Measurements from ENCODE around the gene ZNF692.

ZNF692 gene

DNA sequence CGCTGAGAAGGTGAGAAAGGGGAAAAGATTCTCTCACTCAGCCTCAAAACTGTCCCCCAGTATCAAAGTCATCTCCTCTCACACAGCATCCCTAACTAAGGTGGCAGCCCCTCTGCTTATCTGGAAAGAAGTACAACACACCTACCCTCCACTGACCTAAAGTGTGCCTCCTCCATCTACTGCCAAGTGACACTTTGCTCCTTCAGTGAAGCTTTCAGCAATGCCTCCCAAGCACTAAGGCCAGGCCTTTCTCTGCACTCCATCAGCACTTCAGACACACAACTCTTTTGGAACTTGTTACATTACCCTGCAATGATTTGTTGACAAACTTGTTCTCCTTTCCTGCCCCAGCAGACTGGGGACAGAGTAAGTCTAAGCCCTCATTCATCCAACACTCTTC is 34.6 kb downstream of the ZNF692 start:
- FAIRE-seq = no peak

DNA sequence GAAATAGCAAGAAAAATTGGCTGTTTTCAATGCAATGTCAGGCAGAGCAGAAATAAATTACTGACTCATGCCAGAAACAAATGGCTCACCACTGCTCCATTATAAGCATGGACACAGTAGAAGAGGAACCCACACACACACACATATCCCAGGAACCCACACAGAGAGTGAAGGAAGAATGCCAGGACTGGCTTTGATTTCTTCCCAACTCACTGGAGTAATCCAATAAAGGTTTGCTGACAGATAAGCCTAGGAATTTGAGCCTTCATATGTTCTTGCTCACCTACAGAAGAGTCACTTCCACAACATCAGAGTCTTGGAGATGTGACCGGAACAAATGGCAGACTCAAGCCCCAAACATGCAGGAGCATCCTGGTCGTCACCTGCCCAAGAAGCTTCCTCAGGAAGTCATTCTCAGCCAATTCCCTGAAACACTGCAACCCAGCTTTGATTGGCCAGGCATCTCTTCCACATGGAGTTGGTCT is 35.3 kb downstream of the ZNF692 start:
- FAIRE-seq = no peak

DNA sequence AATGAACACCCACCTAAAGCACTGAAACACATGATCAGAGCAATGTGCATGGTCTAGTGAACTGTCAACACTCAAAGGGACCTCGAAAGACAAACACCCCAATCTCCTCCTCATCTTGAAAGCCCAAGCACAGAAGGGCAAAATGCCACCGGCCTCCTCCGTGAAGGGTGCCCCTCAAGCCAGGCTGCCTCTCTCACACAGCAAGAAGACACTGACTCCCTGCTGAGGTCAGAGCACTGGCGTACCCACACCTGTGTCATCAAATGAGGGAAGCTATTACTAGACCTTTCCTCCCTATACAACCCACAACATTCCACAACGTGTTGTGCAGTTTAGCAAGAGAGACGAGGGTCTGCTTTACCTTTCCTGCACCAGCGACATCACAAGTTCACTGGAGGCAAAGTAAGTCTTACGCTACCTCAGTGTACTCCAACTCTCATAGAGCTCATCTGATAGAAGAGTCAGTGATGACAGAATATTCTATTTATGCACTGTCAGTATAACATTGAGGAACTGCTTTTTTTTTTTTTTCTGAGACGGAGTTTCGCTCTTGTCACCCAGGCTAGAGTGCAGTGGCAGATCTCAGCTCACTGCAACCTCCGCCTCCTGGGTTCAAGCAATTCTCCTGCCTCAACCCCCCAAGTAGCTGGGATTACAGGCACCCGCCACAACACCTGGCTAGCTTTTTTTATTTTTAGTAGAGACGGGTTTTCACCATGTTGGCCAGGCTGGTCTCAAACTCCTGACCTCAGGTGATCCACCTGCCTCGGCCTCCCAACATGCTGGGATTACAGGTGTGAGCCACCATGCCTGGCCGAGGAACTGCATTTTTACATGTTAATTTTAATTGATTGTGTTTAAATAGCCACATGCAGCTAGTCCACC is 36.5 kb downstream of the ZNF692 start:
- FAIRE-seq = no peak

DNA sequence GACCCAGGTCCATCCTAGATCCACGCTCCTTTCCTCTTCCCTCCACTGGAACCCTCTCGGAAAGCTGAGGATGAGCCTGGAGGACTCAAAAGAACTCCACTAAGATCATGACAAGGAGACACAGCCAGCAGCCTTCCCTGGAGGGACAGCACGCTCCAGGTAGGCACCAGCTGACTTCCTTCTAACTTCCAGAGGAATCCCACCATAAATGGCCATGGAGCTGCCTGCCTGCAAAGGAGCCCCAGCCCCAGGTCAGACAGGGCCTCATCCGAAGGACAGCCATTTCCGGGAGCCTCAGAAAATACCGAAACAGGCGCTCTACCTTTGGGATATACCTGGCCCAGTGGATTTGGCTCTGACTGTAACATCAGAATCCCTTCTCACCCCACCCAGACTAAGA is 37.2 kb downstream of the ZNF692 start:
- no peak for FAIRE-seq

DNA sequence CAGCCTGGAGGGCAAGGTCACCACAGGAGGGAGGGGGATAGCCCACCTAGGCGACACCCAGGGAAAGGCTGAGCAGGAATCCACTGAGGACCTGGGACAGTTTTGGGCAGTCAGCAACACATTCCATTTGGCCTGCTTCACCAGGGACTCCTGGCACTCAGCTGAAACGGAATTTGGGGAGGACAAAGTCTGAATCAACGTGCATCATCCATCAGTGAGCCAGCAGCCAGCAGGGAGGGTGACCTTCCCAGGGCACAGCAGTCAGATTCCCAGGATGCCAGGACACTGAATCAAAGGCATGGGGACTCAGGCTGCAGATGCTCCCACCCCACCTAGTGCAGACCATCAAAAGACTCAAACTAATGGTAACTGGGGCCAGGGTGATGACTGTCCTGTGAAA is 37.8 kb downstream of the ZNF692 start:
- no peak for FAIRE-seq

DNA sequence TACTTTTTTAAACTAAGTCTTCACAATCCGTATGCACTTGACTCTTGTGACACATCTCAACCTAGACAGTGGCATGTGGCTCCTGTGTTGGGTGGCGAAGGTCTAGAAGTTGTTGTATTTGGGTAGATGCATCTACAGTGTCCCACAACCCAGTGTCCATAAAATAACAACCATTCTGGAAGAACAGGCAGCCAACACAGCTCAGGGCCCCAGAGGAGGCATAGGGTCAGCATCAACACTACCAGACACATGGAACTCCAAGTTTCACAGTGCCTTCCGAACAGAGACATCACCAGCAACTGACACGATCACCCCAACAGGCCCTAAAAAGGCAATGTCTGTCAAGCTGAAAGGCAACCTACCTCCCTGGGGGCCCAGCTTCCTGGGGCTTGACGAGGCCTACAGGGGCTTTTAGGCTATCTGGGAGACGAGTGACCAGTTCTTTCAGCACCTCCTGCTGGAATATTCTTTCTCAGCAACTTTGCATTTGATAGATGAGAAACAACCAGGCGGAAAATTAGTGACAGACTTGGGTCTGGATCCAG is 38.8 kb downstream of the ZNF692 start:
- FAIRE-seq = no peak

DNA sequence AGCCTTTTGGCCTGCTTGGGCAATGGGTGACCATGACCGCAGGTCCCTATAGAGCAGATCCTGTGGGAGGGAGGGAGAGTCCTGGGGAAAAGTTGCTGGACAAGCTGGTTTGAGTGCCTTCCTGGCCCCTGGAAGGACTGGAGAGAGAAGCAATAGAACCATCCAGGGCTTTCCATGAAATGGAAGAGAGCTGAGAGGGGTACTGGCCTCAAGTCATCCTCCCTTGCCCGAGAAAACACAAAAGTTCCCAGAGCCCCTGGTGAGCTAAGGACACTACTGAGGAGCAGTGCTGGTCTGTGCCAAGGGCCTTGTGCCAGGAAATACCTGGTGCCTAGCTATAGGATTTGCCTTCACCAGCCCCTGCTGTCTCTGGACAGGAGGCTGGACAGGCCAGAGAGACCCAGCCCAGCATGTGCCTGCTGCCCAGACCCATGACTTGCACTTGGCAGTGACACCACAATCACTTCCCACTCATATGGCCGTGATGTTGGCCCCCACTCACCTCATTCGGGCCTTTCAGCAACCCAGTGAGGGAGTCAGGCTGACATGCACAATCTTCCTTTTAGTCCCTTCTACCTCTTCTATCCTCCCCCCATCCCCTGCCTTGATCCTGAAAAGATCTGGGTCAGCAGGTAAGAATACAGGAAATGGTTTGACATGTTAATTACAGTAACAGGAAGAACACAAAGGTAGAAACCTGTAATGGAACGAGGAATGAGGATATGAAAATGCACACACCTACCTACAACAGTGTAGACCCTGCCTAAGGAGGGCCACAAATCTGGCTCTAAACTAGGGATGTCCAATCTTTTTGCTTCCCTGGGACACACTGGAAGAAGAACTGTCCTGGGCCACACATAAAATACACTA is 40.1 kb downstream of the ZNF692 start:
- no peak for FAIRE-seq

DNA sequence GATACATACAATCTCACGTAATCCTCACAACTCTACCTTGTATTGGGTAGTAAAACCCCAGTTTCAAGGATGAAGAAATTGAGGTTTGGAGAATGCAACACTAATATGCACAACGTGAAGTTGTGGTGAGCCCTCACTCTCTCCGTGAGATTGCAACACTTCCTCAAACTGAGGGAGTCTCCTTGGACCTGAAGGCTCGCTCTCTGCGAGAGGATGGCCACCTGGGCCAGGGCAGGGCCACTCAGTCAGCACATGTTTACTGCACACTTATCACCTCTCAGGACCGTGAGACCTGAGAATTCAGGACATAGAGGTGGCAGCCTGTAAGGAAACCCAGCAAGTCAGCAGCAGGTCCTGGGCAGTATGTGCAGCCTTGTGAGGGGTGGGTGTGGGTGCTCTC is 41.8 kb downstream of the ZNF692 start:
- no peak for FAIRE-seq

DNA sequence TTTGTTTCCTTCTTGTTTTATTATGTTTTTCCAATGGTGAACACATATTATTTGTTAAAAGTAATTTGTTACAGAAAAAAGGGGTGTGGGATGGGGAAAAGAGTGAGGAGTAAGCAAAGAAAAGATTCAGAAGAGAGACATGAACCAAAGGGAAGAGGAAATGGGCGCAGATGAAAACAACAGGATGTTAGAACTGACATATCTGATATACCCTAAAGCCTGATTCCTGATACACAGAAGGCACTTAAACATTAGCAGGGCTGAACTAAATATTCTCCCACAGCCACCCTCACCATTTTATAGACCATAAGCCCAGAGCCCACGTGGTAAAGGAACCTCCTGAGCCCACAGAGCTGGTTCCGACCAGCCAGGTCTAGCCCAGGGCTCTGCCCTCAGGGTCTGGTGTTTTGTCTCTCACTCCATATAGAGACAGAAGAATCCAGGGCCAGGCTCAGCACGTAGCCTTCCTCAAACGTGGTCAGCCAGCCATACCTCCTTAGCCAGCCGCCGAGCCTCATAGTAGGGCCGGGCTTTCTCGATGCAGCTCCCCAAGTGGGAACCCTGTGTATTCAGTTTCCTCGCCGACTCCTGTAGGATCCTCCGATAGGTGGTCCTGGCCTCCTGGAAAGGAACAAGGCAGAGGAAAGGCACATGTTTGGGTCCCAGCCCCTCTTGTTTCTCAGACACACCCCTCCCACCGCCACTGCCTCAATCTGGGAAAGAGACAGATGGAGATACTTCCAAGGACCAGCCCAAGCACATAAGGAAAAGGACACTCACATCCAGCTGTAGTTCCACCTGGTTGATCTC is 42.6 kb downstream of the ZNF692 start:
- no peak for FAIRE-seq

DNA sequence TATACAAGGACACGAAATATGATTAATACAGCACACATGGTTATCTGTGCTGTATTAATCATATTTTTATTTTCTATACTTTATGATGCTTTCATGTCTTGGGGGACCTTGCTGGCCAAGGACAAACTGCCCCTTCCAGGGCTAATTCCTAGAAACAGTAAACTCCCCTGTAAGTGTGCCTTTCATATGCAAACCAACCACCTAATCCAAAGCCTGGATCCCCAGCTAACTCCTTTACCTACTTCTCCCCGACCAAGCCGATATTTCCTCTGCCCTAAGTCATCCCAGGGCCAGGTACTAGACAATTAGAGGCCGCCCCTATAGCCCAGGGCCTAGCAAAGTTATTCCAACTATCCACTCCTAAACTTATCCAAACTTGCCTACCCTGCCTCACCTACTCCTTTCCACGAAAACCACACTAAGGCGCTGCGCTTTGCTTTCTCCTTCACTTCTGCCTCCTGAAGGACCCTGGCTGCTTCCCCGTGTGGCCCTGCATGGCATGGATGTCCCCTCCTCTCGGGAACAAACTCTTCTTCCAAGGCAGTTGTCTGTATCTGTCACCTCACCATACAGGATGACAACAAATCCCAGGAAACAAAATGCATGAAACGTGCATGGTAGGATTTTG is 43.4 kb downstream of the ZNF692 start:
- no peak for FAIRE-seq

DNA sequence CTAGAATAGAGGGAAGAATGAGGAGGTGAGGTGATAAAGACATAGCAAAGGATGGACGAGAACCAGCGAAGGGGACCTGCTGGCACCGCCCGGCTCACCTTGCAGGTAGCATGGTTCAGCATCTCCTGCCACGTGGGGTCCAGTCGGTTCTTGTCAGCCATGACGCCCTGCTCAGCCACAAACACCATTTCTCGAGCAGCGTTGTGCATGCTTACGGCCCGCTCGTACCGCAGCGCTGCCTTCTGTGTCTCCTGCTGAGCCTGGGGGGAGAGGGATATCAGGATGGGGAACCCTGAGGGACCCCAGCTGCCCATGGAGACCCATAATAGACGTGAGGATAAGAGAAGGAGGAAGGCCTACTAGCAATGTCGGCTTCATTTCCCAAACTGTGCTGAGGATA is 44.5 kb downstream of the ZNF692 start:
- no peak for FAIRE-seq

DNA sequence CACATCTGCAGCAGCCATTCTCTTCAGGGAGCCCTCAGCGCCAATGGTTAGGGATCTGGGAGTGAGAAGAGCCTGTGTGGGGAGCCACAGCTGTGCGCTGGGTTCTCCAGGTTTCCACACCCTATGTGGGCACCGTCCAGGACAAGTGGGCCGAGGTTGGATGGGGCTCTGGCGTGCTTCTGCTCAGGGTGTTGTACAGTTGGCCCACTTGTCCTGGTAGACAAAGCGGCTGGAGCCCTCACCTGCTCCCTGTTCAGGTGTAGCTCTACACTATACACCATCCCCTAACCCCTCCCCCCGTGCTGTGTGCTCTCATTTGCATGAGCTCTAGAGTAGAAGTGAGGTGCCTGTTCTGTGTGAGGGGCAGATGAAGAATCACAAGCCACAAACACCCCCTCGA is 45.3 kb downstream of the ZNF692 start:
- no peak for FAIRE-seq

DNA sequence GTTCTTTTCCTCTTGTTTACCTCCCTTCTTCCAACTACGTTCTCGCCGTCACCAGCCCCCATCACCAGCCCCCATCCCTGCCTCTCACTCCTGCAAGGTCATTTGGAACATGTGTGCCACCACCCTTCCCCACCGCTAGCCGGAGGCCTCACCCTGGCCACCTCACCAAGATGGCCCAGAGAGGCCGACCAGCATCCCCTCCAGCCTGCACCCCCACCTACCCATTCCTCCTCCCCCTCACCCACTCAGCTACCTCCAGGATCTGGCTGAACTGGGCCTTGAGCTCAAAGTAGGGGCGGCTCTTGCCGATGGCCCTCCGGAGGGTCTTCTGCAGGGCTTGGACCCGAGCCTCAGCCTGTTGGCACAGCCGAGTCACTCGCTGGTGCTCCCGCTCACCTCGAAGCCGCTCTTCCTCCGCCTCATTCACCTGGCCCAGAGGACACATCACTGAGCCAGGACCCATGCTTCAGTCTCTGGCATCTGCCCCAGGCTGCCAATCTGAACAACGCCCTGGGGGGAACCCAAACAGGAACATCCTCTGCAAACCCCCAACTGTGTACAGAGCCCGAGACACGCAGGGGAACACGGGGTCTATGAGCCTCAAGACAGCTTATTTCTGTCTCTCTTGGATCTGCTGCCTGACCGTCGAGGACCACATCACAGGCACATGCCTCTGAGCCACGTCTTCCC is 46.0 kb downstream of the ZNF692 start:
- FAIRE-seq = no peak

DNA sequence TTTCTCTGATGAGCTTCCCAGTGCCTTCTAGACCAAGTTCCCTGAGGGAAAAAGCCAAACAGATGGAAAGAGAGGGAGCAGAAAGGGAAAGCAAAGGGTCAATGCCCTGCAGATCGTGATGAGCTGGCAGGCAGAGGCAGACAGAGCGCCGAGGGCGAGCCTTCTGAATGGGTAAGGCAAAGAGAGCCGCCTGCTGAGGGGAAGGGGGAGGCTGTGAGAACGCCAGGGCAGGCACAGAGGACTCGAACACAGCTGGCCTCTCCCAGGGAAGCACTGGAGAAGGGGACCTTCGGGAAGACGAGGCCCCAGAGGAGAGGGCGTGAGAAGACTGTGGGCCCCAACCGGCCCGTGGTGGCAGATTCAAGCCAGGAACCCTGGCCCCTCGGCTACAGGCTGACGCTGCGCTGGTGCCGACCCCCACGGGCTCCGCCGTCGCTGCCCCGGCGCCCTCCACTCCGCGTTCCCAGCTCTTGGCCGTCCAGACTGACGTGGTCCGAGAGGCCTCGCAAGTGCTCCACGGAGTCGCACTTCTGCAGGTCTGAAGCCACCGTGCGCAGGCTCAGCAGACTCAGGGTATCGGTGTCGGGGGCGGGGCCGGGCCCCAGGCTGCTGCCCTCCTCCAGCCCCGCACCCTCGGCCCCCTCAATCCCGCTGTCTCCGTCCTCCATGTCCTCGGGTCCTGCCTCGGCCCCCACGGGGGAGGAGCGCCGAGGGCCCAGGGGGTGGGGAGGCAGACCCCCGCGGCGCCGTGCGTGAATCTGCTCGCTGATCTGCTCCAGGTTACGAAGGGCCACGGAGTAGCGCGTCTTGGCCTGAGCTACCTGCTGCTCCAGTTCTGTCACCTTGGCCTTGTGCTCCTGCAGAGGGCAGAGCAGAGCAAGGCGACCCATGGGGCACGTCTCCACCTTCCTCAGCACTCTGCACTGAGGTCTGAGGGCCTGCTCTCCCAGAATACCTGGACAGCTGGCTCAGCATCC is 47.1 kb downstream of the ZNF692 start:
- FAIRE-seq = no peak

DNA sequence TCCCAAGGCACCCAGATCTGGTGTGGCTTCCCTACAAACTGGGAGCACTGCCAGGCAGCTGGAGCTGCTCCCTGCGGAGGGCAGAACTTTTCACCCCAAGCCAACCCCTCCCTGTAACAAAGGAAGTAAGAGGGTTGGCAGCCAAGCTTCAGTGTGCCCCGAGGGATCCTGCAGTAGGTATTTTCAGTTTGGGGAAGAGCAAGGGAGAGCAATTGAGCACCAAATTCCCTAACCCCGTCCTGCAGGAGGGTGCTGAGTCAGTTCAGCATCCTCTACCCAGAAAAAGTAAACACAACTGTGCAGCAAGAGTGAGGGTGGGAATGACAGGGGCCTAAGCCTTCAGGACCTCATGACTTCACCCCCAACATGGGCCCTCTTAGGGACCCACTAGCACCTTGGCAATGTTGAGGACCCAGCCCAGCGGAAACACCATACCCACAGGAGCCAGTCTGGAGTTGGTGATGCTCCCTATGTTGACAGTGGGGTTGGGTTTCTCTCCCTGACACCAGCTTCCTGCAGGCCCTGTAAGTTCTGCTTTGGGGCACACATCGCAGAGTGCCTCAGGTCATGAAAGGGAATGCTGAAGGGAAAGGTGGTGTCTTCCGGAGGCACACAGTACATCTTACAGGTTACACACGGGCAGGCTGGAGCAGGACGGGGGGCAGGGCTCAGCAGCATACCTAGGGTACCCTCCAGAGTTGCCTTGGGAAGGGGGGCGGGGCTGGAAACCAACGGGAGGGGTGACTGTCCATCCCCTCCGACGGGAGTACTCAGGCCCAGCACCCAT is 48.0 kb downstream of the ZNF692 start:
- FAIRE-seq = no peak

DNA sequence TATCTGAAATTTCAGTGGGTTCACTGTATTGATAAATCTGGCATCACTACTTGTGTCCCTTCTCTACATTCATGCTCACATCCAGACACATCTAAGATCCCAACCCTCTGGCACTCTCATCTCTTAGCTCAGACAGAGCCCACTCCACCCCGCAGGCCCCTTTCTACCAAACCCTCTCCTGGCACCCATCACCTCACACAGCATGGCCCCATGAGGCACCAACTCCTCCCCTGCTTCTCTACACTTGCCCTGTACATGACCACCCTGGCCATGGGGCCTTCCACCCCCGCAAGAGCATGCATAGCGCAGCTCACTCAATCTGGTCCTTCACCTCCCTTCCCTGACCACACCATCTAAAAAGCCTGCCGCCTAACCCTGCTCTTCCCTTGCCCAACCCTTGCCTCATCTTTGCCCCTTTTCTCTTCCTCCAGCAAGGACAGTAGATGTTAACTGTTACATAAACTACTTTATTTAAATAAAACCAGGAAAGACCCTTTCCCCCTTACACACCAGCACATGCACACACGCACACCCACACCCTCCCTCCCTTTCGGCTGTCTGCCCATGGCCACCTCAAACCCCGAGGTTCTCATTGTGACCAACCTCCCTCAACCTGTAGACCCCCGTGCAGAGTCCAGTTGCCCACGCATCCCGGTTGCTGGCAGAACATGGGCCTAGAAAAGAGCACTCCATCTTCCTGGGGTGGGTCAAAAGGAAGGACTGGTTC is 48.7 kb downstream of the ZNF692 start:
- FAIRE-seq = no peak

DNA sequence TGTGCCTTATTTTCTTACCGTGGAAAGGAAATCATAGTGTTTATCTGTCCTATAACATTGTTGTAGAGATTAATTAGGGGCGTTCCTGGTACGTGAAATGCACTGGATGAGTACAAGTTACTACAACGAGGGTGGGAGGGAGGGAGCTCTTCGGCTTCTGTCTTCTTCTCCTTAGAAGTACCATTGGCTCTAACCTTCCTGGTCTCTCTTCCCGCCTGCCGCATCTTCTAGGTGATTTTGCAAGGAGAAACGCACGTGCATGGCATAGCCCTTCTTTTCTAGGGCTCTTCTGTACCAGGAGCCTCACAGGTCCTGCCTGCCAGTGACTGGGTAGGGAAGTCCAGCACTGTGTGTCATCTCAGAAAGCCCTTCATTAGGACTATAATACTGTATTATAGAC is 50.0 kb downstream of the ZNF692 start:
- no peak for FAIRE-seq

DNA sequence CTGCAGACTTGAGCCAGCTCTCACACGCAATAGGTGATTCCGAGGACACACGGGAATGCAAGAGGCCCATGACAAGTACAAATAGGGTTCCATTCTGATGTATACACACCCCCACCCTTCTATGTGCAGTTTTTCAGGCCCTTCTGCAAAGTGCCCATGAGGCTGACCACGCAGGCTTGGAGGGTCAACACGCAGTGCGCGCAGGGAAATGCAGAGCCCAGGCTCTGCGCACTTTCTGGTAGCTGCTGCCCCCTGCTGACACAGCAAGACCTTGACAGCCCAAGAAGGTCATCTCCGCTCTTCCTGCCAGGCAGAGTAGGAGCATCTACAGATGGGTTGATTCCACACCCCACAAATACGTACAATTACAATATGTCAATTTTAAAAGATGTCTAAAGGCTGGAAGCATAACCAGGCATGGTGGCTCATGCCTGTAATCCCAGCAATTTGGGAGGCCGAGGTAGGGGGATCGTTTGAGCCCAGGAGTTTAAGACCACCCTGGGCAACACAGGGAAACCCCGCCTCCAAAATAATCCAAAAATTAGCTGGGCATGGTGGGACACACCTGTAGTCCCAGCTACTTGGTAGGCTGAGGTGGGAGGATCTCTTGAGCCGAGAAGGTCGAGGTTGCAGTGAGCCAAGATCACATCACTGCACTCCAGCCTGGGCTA is 51.7 kb downstream of the ZNF692 start:
- no peak for FAIRE-seq
